GM18870 (cell line): Measurements from ENCODE around the gene SLC5A10.
"Not testable (repeated sequence)": the region's sequence is repeated elsewhere in the genome, so short reads cannot be mapped to it uniquely, and the experiment has no call there.

ENCODE experiments used
- ATAC-seq: cut with Tn5 transposase; IDR thresholded peaks from one replicate; pipeline ENCODE4 v1.9.1; 2021; ENCODE audit warnings: moderate library complexity; ENCODE audit not compliant: unreplicated experiment

Gene SLC5A10

DNA sequence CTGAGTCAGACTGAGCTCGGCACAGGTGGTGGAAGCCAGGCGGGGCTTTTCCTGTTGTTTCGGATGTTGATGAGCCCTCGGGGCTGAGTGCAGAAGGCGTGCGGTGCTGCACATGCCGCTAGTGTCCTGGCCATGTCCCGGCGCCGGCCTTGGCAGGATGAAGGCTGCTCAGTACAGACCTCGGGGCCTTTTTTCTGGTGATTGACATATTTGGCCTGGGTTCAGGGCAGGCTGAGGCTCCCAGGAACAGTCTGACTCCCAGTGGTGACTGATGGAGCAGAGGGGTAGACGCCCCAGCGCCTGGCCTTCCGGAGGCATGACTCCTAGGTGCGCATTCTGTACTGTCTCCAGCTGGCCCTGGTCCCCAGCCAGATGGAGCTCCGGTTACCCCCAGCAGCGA, 86.0 kb downstream of the SLC5A10 start:
- ATAC-seq: not testable (repeated sequence)

GRCh38 chr17:19038730-19039129, 86.8 kb downstream of the SLC5A10 start:
- ATAC-seq: not testable (repeated sequence)

DNA sequence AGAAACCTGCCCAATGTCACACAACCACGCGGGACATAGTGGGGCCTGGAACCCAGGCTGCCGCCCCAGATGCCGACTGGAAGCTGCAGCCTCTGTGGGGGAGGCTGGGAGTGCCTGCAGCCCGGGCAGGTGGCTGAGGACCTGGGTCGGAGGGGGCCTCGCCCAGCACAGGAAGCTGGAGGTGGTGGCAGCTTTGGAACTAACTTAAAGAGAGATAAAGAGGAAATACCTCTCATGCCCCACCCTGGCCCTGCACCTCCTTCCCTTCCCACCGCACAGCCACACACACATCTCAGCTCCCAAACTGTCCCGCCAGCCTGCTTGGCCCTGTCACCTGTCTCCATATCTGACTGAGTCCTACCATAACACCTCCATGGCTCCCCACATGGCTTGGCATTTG, 88.4 kb downstream of the SLC5A10 start:
- not testable (repeated sequence) for ATAC-seq

DNA sequence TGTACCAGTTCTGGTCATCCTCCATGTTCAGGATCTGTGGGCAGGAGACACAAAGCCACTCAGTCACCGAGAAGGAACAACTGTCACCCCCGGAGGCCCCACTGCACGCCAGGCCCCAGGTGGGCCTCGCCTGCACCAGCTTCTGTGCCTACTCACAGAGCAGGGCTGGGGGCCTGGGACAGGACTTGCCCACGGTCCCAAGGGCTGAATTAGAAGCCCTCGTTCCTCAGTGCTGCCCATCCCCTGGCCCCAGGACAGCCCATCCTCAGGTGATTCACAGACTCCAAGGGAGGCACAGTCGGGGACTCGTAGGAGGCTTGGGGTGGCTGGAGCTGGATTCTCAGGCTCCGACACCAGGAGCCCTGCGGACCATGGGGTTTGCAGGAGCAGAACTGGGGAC, 89.9 kb downstream of the SLC5A10 start:
- not testable (repeated sequence) for ATAC-seq

DNA sequence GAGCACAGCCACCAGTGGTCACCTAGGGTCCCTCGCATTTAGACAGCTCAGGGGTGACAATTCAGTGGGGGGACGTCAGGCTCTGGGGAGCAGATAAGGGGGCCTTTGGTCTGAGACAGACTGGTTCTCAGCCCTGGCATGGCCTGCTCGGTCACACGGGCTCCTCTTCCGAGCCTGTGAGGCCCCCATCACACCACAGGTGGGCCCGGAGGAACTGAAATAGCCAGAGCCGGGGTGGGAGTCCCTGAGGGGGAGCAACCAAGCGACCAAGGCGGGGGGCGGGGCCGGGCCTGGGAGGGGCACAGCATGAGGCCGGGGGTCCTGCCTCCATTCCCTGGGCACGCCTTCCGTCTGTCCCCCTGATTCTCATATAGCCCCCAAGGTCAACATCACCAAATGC, 90.4 kb downstream of the SLC5A10 start:
- not testable (repeated sequence) for ATAC-seq

DNA sequence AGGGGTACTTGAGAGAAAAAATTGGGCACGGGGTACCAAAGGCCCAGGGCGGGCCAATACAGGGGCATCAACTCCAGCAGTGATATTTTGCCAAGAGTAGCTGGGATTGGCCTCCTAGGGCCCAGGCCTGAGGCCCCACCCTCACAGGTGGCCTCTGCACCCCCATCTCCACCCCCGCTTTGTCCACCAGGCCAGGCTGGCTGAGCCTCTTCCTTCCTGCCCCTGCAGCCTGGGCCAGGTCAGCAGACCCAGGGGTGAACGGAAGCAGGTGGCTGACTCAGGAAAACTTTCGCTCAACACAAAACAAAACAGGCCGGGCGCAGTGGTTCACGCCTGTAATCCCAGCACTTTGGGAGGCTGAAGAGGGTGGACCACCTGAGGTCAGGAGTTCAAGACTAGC, 91.1 kb downstream of the SLC5A10 start:
- ATAC-seq: not testable (repeated sequence)

- ATAC-seq: not testable (repeated sequence)
Observed at GRCh38 chr17:19044643-19045042, 92.7 kb downstream of the SLC5A10 start.

DNA sequence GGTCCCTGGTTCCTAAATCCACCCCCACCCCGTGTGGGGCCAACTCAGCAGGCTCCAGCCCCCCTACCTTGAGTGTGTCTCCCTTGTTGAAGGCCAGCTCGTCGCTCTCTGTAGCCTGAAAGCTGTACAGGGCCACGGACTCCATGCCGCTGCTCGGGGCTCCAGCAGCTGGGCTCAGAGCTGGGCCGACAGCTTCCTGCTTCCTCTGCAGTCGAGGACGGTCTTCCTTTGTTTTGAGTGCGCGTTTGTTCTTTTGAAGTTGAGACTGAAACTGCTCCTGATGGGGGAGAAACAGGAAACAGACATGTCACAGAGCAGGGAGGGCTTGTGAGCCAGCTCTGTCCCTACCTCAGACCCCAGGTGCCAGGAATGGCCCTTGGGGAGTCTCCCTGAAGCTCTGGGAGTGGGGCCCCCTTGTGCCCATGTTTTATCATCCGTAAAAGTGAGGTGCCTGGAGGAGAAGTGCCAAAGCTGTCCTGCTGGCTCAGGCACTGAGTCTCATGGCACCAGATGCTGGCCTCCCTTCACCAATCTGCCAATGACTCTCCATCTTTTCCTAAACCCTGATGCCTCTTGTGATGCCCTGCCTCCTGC, 94.9 kb downstream of the SLC5A10 start, which contains the start of gene GRAP:
Gene GRAP, minus strand, starts transcription at position 176 of the 594 bp plus-strand sequence. Its CDS starts 31 bp downstream, at position 145.
- not testable (repeated sequence) for ATAC-seq

DNA sequence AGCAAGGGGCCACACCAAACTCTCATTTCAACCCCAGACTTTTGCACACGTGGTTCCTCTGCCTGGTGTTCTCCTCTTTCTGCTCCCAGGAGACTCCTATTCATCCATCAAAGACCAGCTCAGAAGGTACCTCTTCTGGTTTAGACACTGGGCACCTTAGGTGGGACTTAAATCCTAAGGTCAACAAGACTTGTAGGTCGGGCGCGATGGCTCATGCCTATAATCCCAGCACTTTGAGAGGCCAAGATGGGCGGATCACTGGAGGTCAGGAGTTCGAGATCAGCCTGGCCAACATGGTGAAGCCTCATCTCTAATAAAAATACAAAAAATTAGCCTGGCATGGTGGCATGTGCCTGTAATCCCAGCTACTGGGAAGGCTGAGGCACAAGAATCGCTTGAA, 95.5 kb downstream of the SLC5A10 start:
- not testable (repeated sequence) for ATAC-seq

DNA sequence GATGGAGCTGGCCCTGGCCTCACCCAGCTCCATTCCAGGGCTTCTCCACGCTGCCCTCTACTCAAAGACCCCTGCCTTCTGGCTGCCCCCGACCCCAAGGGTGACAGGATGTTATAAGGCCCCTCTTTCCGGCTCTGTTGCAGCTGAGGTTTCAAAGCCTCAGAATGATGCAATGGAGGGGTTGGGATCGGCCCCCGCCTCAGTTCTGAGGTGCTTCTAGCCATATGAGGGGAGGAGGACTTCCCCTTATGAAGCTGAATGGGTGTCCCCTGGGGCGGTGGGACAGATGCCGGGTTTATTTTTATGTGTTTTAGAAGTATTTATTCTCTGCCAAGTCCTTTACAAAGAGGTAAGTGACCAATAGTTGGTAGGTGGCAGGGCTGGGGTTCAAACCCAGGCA, 96.9 kb downstream of the SLC5A10 start:
- ATAC-seq: not testable (repeated sequence)

DNA sequence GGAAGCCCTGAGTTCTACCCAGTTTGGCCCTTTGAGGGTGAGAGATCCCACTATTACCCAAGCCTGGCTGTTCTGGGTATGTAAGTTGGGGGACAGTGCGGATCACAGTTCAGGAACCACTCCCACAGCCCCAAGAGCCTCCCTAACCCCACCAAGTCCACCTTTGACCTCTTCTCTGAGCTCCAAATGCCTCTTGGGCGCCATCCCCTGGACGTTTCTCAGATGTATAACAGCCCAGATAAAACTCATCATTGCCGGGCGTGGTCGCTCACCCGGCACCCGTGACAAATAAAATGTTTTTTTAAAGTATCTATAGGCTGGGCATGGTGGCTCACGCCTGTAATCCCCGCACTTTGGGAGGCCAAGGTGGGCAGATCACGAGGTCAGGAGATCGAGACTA, 103.5 kb downstream of the SLC5A10 start:
- not testable (repeated sequence) for ATAC-seq

DNA sequence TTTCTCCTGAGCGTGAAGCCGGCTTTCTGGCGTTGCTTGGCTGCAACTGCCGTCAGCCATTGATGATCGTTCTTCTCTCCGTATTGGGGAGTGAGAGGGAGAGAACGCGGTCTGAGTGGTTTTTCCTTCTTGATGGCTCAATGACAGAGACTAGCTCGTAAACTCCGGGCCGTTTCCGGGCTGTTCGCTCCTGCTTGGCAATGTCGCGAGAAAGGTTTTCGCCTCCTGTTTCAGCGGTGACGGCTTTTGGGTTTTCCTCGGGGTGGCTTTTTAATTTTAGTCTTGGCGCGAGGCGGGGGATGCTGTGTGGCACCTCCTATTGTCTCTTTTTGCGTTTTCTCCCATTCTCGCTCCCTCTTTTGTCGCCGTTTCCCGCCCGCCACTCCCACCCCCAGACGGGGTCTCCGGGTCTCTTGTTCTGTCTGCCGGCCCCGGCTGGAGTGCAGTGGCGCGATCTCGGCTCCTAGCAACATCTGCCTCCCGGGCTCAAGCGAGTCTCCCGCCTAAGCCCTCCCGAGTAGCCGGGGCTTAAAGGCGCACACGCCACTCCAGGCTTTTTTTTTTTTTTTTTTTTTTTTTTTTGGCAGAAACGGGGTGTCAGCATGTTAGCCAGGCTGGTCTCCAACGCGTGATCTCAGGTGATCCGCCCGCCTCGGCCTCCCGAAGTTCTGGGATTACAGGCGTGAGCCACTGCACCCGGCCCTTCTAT, 110.2 kb downstream of the SLC5A10 start:
- peak; percentile 78 for ATAC-seq

DNA sequence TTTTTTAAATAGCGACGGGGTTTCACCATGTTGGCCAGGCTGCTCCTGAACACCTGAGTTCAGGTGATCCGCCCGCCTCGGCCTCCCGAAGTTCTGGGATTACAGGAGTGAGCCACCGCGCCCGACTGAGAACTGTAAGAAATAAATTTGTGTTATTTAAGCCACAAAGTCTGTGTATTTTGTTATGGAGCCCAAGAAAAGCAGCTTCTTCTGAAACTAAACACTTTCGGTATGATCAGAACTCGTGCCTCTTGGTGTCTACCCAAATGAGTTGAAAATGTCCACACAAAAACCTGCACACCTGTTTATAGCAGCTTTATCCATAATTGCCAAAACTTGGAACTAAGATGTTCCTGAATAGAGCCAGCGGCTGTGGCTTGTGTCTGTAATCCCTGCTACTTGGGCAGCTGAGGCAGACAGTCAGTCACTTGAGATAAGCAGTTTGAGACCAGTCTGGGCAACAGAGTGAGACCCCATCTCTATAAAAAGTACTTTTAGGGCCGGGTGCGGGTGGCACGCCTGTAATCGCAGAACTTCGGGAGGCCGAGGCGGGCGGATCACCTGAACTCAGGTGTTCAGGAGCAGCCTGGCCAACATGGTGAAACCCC, 110.9 kb downstream of the SLC5A10 start:
- peak; percentile 39 for ATAC-seq

DNA sequence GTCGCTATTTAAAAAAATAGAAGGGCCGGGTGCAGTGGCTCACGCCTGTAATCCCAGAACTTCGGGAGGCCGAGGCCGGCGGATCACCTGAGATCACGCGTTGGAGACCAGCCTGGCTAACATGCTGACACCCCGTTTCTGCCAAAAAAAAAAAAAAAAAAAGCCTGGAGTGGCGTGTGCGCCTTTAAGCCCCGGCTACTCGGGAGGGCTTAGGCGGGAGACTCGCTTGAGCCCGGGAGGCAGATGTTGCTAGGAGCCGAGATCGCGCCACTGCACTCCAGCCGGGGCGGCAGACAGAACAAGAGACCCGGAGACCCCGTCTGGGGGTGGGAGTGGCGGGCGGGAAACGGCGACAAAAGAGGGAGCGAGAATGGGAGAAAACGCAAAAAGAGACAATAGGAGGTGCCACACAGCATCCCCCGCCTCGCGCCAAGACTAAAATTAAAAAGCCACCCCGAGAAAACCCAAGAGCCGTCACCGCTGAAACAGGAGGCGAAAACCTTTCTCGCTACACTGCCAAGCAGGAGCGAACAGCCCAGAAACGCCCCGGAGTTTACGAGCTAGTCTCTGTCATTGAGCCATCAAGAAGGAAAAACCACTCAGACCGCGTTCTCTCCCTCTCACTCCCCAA, 111.5 kb downstream of the SLC5A10 start:
- ATAC-seq: peak; percentile 59

DNA sequence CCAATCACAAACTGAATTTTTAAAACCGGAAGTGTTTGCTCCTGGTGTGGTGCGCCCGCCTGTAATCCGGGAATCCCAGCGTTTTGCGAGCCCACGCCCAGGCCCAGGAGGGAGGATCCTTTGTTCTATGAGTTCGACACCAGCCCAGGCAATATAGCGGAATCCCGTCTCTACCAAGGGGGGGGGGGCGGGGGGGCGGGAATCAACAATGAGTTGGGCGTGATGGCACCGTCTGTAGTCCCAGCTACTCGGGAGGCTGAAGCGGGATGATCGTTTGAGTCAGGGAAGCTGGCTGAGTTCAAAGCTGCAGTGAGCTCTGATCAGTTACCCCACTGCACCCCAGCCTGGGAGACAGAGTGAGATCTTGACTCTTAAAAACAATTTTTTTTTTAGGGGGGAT, 112.4 kb downstream of the SLC5A10 start:
- not testable (repeated sequence) for ATAC-seq

DNA sequence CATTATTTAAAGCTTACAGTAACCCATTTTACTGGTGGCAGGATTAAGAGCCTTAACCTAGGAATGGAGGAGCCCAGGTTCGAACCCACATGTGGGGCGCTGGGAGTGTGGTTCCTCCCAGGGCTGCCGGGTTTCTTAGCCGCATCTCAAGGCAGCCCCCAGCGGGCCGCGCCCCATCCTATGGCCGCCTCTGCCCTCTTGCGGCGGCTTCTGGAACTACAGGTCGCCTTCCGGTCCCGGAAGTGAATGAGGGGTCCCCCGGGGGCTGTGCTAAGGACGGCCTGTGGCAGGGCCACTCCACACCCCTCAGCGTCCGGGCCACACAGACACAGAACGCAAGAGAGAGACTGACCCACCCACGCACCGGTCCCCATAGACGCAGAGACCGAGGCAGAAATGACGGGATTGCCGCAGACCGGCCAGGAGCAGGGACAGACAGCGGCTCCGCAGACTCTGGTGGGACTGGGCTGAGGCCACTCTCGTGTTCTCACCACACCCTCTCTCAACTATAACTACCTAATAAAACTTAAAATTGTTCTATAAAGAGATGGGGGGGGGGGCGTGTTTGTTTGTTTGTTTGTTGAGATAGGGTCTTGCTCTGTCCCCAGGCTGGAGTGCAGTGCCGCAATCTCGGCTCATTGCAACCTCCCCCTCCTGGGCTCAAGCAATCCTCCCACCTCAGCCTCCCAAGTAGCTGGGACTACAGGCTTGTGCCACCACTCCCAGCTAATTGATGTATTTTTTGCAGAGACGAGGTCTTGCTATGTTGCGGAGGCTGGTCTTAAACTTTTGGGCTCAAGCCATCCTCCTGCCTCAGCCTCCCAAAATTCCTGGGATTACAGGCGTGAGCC, 118.6 kb downstream of the SLC5A10 start:
- peak; percentile 58 for ATAC-seq
